H1 (cell line): Measurements from ENCODE around the gene ATXN2L.

Experiments used
- CTCF ChIP-seq, 3 experiments: IDR thresholded peaks; 1 replicate in 2 of 3; 2 replicates in 1 of 3; pipeline versions ENCODE4 v1.5.1 to v1.6.1; 2011; ENCODE audit warnings: low read length in 3 of 3, mild to moderate bottlenecking in 3 of 3, inconsistent platforms in 2 of 3, low read depth in 1 of 3, moderate library complexity in 1 of 3; ENCODE audit not compliant: insufficient read depth in 1 of 3; ENCODE audit errors: control extremely low read depth in 1 of 3
- POLR2A ChIP-seq, 2 experiments: IDR thresholded peaks; 1 replicate in 1 of 2; 2 replicates in 1 of 2; pipeline ENCODE4 v1.6.1; 2011; ENCODE audit warnings: low read depth in 2 of 2, low read length in 2 of 2, mild to moderate bottlenecking in 2 of 2; ENCODE audit errors: control extremely low read depth in 1 of 2
- RFX5 ChIP-seq: IDR thresholded peaks from 2 replicates; pipeline ENCODE4 v1.6.1; 2011; ENCODE audit warnings: low read depth, low read length, improper control_type of control experiment, borderline replicate concordance
- SUZ12 ChIP-seq: fragments of 200-600 bp; sonication (generic); IDR thresholded peaks from 2 replicates; pipeline ENCODE4 v1.6.1; 2012; ENCODE audit warnings: mild to moderate bottlenecking, inconsistent platforms, low read length, moderate library complexity, mixed read lengths

GRCh38 chr16:28877655-28878000, 54.8 kb downstream of the ATXN2L start:
- TF ChIP-seq SUZ12 (no peak), POLR2A (IDR thresholded peaks at IDR 0.05; ENCODE audit: control extremely low read depth in 1 of 2, low read depth in 2 of 2, low read length in 2 of 2) (no peak), CTCF (IDR thresholded peaks at IDR 0.05; ENCODE audit: control extremely low read depth in 1 of 3, insufficient read depth in 1 of 3, low read depth in 1 of 3, low read length in 3 of 3) (no peak), RFX5 (no peak)
